Loucy (cell line): ENCODE measurements around the gene ZBTB21.

Experiments
- CTCF ChIP-seq: fragments of 200-600 bp; sonication (generic); conservative IDR thresholded peaks from 2 replicates; pipeline ENCODE4 v1.5.1; 2014; ENCODE audit warnings: mild to moderate bottlenecking, antibody characterized with exemption, low read length
- EZH2phosphoT487 ChIP-seq: fragments of 200-600 bp; IDR thresholded peaks from 2 replicates; pipeline ENCODE4 v1.6.1; 2018; ENCODE audit warnings: antibody characterized with exemption, mild to moderate bottlenecking, moderate library complexity, borderline replicate concordance

DNA sequence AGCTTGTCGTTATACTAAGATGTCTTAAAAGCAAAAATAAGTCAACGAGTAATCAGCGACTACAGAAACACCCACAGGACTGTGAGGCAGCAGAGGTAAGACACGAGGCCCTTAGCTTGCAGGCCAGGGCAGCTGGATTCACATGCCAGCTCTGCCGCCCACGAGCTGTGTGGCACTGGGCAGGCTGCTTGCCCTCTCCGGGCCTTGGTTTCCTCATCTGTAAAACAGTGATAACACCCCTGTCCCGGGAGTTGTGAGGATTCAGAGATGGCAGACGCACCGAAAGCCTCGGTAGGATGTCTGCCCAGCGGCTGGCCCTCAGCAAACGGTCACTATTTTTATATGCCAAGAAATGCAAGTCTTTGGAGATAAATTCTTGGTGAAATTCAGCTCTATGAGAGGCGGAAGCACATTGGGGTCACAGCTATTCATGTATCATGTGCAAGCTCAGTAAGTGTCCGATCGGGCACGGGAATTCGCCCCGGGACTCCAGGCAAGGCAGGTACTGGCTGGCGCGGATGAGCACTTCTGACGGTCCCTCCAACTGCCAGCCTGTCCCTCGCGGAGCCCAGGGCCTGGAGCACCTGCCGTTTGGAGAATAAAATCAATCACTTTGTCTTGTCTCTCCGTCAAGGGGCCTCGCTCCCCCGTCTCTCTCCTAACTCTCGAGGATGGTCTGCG is 57.5 kb downstream of the ZBTB21 start:
- TF ChIP-seq EZH2phosphoT487 (no peak), CTCF (no peak)
